ENCODE results near the gene NAA10.

Gene NAA10

GRCh38 chrX:153881281-153881680, 53.6 kb downstream of the NAA10 start:
- FAIRE-seq: no peak

GRCh38 chrX:153880440-153880815, 54.4 kb downstream of the NAA10 start:
- FAIRE-seq: no peak

- FAIRE-seq: no peak
Measured at GRCh38 chrX:153879741-153880439, 54.9 kb downstream of the NAA10 start.
